Esophagus squamous epithelium (tissue), 5 donors: ENCODE data around the gene SEMA5B. TPM values are rescaled to one million over a fixed set of nuclear protein-coding genes. Genes with fewer than 3 reads are reported as not detected.

Experiments used
- DNase-seq: peaks from one replicate; lab custom pipeline; 2025; lab: John Stamatoyannopoulos, UW
- H3K27ac ChIP-seq, 4 donors: fragments of 200-600 bp; sonication (generic); one replicate each; pipeline ENCODE4 v1.5.1; 2016 to 2019; ENCODE audit warnings: mild to moderate bottlenecking in 1 of 4
- H3K27me3 ChIP-seq, 4 donors: fragments of 200-600 bp; sonication (generic); 1 replicate in 3 of 4; 2 replicates in 1 of 4; pipeline versions ENCODE4 v1.5.1 to v1.6.0; 2017 to 2021; ENCODE audit warnings: antibody characterized with exemption in 1 of 4
- H3K36me3 ChIP-seq, 3 donors: fragments of 200-600 bp; sonication (generic); one replicate each; pipeline ENCODE4 v1.5.1; 2016 to 2019
- H3K4me1 ChIP-seq, 3 donors: fragments of 200-600 bp; sonication (generic); one replicate each; pipeline ENCODE4 v1.5.1; 2017 to 2019
- H3K4me3 ChIP-seq, 4 donors: fragments of 200-600 bp; sonication (generic); 1 replicate in 3 of 4; 2 replicates in 1 of 4; pipeline ENCODE4 v1.5.1; 2016 to 2019; ENCODE audit warnings: mild to moderate bottlenecking in 2 of 4, moderate library complexity in 1 of 4
- H3K9me3 ChIP-seq, 3 donors: fragments of 200-600 bp; sonication (generic); one replicate each; pipeline ENCODE4 v1.5.1; 2016 to 2019
- POLR2A ChIP-seq, 4 donors: fragments of 450-650 bp; IDR thresholded peaks; one replicate each; pipeline ENCODE4 v1.6.1; 2017; ENCODE audit warnings: antibody characterized with exemption in 4 of 4, mild to moderate bottlenecking in 4 of 4, moderate library complexity in 3 of 4
- WGBS, 2 donors: methylation state at CpG; one replicate each; pipeline ENCODE4 v1.1.5; 2018; 5-methylcytosine and 5-hydroxymethylcytosine counted together
- intact Hi-C: fragments of 100-400 bp; cut with DNase I; formaldehyde crosslinking; loops from one replicate; pipeline ENCODE4 v1.15.0; 2022
- total RNA-seq, 4 donors: library from RNA; depleted of rRNA; stranded (reverse); fragments of >200 nt; gene quantifications; one replicate each; pipeline ENCODE4 v1.1.0, GENCODE V29; 2016
- TF ChIP-seq, protein P1 (sequence below), 6 experiments: fragments of 450-650 bp in 4 of 6; fragments of 200-600 bp in 2 of 6; sonication (generic) in 2 of 6; IDR thresholded peaks; one replicate each; pipeline ENCODE4 v1.5.1; 2016 to 2019; ENCODE audit warnings: antibody characterized with exemption in 6 of 6, mild to moderate bottlenecking in 4 of 6, moderate library complexity in 4 of 6
- donor health status: DM: yes; HTN: yes; CAD: no.

SEMA5B gene
- total RNA-seq, 4 donors from 2014 or later, result 0.13 to 0.21 (median 0.19) TPM; not detected in 1

DNA sequence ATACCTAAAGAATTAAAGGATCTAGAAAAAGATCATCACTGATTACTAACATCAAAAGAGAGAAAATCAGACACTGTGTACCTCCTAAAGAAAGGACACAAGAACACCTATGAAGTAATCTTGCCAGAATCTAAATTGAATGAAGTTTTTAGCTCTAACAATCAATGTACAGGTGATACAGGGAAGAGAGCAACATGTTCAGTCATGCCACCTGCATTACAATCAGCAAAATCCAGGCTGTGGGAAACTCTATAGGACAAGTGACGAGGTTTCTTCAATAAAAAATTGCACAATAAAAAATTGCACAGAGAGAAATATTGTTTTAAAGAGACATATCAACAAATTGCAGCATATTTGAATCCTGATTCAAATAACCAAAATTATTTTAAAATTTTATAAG, 93.3 kb downstream of the SEMA5B start:
- no peak for DNase-seq
- TF ChIP-seq, protein P1, sequence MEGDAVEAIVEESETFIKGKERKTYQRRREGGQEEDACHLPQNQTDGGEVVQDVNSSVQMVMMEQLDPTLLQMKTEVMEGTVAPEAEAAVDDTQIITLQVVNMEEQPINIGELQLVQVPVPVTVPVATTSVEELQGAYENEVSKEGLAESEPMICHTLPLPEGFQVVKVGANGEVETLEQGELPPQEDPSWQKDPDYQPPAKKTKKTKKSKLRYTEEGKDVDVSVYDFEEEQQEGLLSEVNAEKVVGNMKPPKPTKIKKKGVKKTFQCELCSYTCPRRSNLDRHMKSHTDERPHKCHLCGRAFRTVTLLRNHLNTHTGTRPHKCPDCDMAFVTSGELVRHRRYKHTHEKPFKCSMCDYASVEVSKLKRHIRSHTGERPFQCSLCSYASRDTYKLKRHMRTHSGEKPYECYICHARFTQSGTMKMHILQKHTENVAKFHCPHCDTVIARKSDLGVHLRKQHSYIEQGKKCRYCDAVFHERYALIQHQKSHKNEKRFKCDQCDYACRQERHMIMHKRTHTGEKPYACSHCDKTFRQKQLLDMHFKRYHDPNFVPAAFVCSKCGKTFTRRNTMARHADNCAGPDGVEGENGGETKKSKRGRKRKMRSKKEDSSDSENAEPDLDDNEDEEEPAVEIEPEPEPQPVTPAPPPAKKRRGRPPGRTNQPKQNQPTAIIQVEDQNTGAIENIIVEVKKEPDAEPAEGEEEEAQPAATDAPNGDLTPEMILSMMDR (IDR thresholded peaks at IDR 0.05), result no peak
- TF ChIP-seq POLR2A (IDR thresholded peaks at IDR 0.05), result no peak
- Histone ChIP-seq H3K27ac (no peak overlapping the region), H3K9me3 (no peaks in the 10 kb centered on the region), H3K36me3 (no peaks in the 10 kb centered on the region), H3K4me3 (no peak overlapping the region), H3K27me3 (peaks cover 0 to 30% (median 0%) of the 10 kb centered on the region in 4 donors), H3K4me1 (no peaks in the 10 kb centered on the region)
- intact Hi-C loops, result no loop called here
- WGBS, 2 donors, result 27 to 44% methylated on average over 1 of the region's 1 CpG

DNA sequence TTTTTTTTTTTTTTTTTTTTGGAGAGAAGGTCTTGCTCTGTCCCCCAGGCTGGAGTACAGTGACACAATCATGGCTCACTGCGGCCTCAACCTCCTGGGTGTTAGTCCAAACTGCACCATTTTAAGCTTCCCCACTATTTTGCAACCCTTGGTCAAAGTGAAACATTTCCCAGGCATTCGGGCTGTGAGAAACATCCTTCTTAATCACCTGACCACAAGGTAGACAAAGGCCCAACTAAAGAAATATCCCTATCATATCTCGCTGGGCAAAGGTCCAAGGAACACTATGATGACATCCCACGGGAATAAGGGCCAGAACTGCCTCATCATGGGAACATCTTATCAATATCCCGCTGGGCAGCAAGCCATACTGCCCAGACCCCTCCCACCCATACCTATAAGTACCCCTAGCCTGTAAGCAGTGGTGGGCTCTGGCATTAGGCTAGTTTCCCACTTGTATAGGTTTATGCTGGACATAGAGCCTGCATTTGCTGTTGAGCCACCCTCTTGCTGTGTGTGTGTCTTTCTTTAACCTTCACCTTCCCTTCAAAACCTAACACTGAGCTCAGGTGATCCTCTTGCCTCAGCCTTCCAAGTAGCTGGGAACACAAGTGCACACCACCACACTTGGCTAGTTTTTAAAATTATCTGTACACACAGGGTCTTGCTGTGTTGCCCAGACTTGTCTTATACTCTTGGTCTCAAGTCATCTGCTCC, 95.2 kb downstream of the SEMA5B start:
- peaks cover 0 to 32% (median 0%) of the 10 kb centered on the region in 4 donors for H3K27me3 ChIP-seq
- no peak overlapping the region for H3K4me3 ChIP-seq
- no peak overlapping the region for H3K27ac ChIP-seq
- H3K9me3 ChIP-seq, result no peaks in the 10 kb centered on the region
- no peak for DNase-seq
- 64 to 79% methylated on average over 3 to 5 of the region's 5 CpGs for WGBS, 2 donors
- H3K36me3 ChIP-seq, result no peaks in the 10 kb centered on the region
- intact Hi-C loops, result no loop called here
- no peaks in the 10 kb centered on the region for H3K4me1 ChIP-seq
- no peak for TF ChIP-seq POLR2A (IDR thresholded peaks at IDR 0.05)
- TF ChIP-seq, protein P1 (IDR thresholded peaks at IDR 0.05), result no peak

DNA sequence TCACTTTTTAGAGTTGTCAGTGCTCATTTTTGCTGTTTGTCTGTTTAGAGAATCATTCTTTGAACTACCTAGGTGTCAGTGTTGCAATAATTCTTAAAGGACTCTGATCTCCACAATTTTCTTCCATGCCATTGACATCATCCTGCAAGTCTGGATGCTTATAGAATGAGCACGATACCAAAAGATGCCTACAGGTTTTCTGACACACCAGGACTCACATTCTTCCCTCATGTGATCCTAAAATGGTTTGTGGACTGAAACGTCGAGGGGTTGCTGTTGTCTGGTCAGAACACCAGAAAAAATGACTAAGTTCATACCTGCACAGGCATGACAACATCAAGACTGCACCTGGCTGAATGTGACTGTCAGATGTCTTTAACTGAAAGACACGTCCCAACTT, 95.9 kb downstream of the SEMA5B start:
- WGBS, 2 donors, result 53 to 58% methylated on average over 4 of the region's 4 CpGs
- H3K4me1 ChIP-seq, result no peaks in the 10 kb centered on the region
- H3K27ac ChIP-seq, result no peak overlapping the region
- intact Hi-C loops, result no loop called here
- TF ChIP-seq, protein P1 (IDR thresholded peaks at IDR 0.05), result no peak
- TF ChIP-seq POLR2A (IDR thresholded peaks at IDR 0.05), result no peak
- DNase-seq, result no peak
- H3K4me3 ChIP-seq, result no peak overlapping the region
- H3K36me3 ChIP-seq, result no peaks in the 10 kb centered on the region
- no peaks in the 10 kb centered on the region for H3K9me3 ChIP-seq
- peaks cover 0 to 32% (median 0%) of the 10 kb centered on the region in 4 donors for H3K27me3 ChIP-seq

DNA sequence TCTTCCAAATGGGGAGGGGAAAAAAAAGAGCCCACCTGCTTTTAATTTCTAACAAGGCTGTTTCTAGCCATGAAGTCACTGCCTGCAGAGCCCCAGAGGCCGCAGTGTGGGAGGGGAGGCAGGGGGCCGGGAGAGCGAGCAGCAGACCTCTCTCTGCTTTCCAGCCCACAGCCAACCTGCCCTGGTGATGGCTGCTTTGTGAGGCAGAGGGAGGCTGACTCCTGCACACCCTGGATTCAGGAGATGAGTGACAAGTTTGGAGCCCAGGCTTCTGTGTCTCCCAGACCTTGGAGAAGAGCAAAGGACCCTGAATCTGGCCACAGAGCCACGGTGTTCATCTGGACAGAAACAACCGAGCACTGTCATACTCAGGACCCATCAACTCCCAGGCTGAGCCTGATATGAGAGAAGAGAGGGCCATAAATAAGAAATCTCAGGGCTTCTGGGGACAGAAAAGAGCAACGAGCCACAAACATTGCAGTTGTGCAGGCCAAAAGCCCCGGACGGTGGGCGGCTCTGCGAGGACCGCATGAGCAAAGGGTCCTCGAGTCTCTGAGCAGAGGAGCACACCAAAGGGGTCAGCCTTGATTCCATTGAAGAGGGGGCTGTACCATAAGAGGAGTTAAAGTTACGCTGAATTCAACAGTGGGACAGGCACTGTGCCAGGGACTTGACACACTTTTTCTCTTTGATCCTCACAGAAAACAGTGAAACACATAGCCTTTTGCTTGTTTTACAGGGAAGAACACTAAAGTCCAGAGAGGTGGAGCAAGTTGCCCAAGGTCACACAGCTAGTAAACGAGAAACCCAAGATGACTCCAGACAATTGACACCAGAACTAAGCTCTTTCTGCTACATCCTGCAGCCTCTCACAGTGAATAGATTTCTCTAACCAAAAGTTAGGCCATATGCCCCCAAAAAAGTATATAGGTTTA, 97.2 kb downstream of the SEMA5B start:
- Histone ChIP-seq H3K36me3 (no peaks in the 10 kb centered on the region), H3K27ac (no peak overlapping the region), H3K27me3 (peaks cover 0 to 28% (median 0%) of the 10 kb centered on the region in 4 donors), H3K4me1 (no peaks in the 10 kb centered on the region), H3K4me3 (no peak overlapping the region), H3K9me3 (no peaks in the 10 kb centered on the region)
- DNase-seq, result no peak
- TF ChIP-seq POLR2A (IDR thresholded peaks at IDR 0.05), result no peak
- TF ChIP-seq, protein P1 (IDR thresholded peaks at IDR 0.05), result no peak
- WGBS, 2 donors, result 77 to 84% methylated on average over 10 to 14 of the region's 14 CpGs
- intact Hi-C loops, result no loop called here
